HCT116 (cell line): ENCODE measurements around the gene SLC4A5. TPM values are rescaled to one million over a fixed set of nuclear protein-coding genes. Genes with fewer than 3 reads are reported as not detected.

ENCODE experiments used
- ATAC-seq: fragments of 200-7000 bp; cut with Tn5 transposase; 2 replicates; pipeline ENCODE4 v1.9.1; 2020; ENCODE audit warnings: mild to moderate bottlenecking, moderate library complexity
- BruUV-seq: library from RNA; stranded (reverse); fragments of 400-500 nt; replicated peaks from 2 replicates; lab custom pipeline; 2021; lab: Mats Ljungman, UMichigan
- CTCF ChIA-PET: fragments of 300-600 bp; sonication (Branson Sonifier 250); formaldehyde crosslinking; loops from one replicate; lab custom pipeline; 2021; ENCODE audit warnings: antibody characterized with exemption; lab: Charles Lee
- POLR2A ChIA-PET: fragments of 300-600, 350-600 bp; sonication (Branson Sonifier 250); formaldehyde crosslinking; loops from one replicate; lab custom pipeline; 2021; ENCODE audit warnings: antibody characterized with exemption; lab: Charles Lee
- RAD21 ChIA-PET, 2 experiments: fragments of 300-600 bp; sonication (Branson Sonifier 250); formaldehyde crosslinking; loops; one replicate each; lab custom pipeline; 2023; ENCODE audit warnings: low total read pairs in 2 of 2; ENCODE audit not compliant: uncharacterized antibody in 2 of 2, unreplicated experiment in 2 of 2, low non-redundant PET in 1 of 2; lab: Charles Lee
- DNase-seq: peaks from one replicate; pipeline ENCODE4 v3.0.0-alpha.2; 2010; ENCODE audit warnings: low read depth, low spot score
- H2AFZ ChIP-seq: fragments of 200-600 bp; shearing (Covaris generic), sonication (generic); 2 replicates; pipeline ENCODE4 v1.6.1; 2017; ENCODE audit warnings: low read depth, mixed run types, mixed read lengths, antibody characterized with exemption, low read length; ENCODE audit not compliant: poor library complexity, severe bottlenecking
- H3K27ac ChIP-seq: 2 replicates; pipeline ENCODE4 v1.5.1; 2012; ENCODE audit warnings: low read depth, low read length
- H3K27me3 ChIP-seq: fragments of 200-600 bp; sonication (generic); 2 replicates; pipeline ENCODE4 v1.6.1; 2016; ENCODE audit warnings: mixed run types, low read length, mixed read lengths; ENCODE audit not compliant: insufficient read depth
- H3K36me3 ChIP-seq, 2 experiments: fragments of 200-500 bp in 1 of 2; fragments of 200-600 bp in 1 of 2; sonication (Bioruptor generic) in 1 of 2; sonication (generic) in 1 of 2; 2 replicates each; pipeline versions ENCODE4 v1.5.1 to v1.6.1; 2014 to 2016; ENCODE audit warnings: low read length in 2 of 2, inconsistent platforms in 1 of 2, mixed read lengths in 1 of 2, mixed run types in 1 of 2; ENCODE audit not compliant: insufficient read depth in 2 of 2, control insufficient read depth in 1 of 2
- H3K4me1 ChIP-seq, 2 experiments: fragments of 200-600 bp in 1 of 2; sonication (generic) in 1 of 2; 2 replicates each; pipeline versions ENCODE4 v1.5.1 to v1.6.1; 2012 to 2017; ENCODE audit warnings: low read length in 2 of 2, inconsistent platforms in 1 of 2, mild to moderate bottlenecking in 1 of 2, mixed read lengths in 1 of 2, mixed run types in 1 of 2, moderate library complexity in 1 of 2; ENCODE audit not compliant: insufficient read depth in 2 of 2, control insufficient read depth in 1 of 2
- H3K4me2 ChIP-seq: fragments of 200-600 bp; sonication (generic); 2 replicates; pipeline ENCODE4 v1.6.1; 2017; ENCODE audit warnings: mixed run types, low read length, mixed read lengths
- H3K4me3 ChIP-seq, 2 experiments: fragments of 200-600 bp in 1 of 2; sonication (generic) in 1 of 2; replicated peaks in 1 of 2; 2 replicates each; pipeline ENCODE4 v1.5.1; 2011 to 2016; ENCODE audit warnings: low read length in 2 of 2, control low read depth in 1 of 2, low read depth in 1 of 2, mild to moderate bottlenecking in 1 of 2, mixed read lengths in 1 of 2, mixed run types in 1 of 2
- H3K79me2 ChIP-seq: fragments of 200-600 bp; sonication (generic); 2 replicates; pipeline ENCODE4 v1.6.1; 2017; ENCODE audit warnings: mild to moderate bottlenecking, mixed run types, low read length, moderate library complexity, mixed read lengths; ENCODE audit not compliant: insufficient read depth
- H3K9ac ChIP-seq: fragments of 200-600 bp; sonication (generic); 2 replicates; pipeline ENCODE4 v1.6.1; 2016; ENCODE audit warnings: low read length, mixed read lengths
- H3K9me2 ChIP-seq: fragments of 200-600 bp; sonication (generic), shearing (Covaris generic); 2 replicates; pipeline ENCODE4 v1.6.1; 2017; ENCODE audit warnings: mixed run types, mild to moderate bottlenecking, moderate library complexity; ENCODE audit not compliant: insufficient read depth
- H3K9me3 ChIP-seq, 2 experiments: fragments of 200-500 bp in 1 of 2; fragments of 200-600 bp in 1 of 2; sonication (Bioruptor generic) in 1 of 2; sonication (generic) in 1 of 2; 2 replicates each; pipeline ENCODE4 v1.6.1; 2014 to 2017; ENCODE audit warnings: low read length in 2 of 2, mixed read lengths in 2 of 2, inconsistent platforms in 1 of 2, low read depth in 1 of 2, mild to moderate bottlenecking in 1 of 2, mixed run types in 1 of 2, moderate library complexity in 1 of 2; ENCODE audit not compliant: control insufficient read depth in 1 of 2, insufficient read depth in 1 of 2
- H4K20me1 ChIP-seq: fragments of 200-600 bp; sonication (generic), shearing (Covaris generic); 2 replicates; pipeline ENCODE4 v1.6.1; 2017; ENCODE audit warnings: mixed run types, mild to moderate bottlenecking, moderate library complexity; ENCODE audit not compliant: insufficient read depth
- CBX3 ChIP-seq: IDR thresholded peaks from 2 replicates; pipeline ENCODE4 v1.6.1; 2012; ENCODE audit warnings: low read depth
- CEBPB ChIP-seq: IDR thresholded peaks from 2 replicates; pipeline ENCODE4 v1.6.1; 2012; ENCODE audit warnings: low read depth
- CTCF ChIP-seq, 3 experiments: fragments of 200-600 bp in 1 of 3; sonication (generic) in 1 of 3; IDR thresholded peaks in 2 of 3; conservative IDR thresholded peaks in 1 of 3; 2 replicates each; pipeline ENCODE4 v1.5.1; 2012 to 2017; ENCODE audit warnings: low read depth in 2 of 3, low read length in 2 of 3, antibody characterized with exemption in 1 of 3, borderline replicate concordance in 1 of 3, control low read depth in 1 of 3, mild to moderate bottlenecking in 1 of 3, mixed read lengths in 1 of 3, mixed run types in 1 of 3, moderate library complexity in 1 of 3; ENCODE audit not compliant: insufficient read depth in 1 of 3
- EGR1 ChIP-seq: IDR thresholded peaks from 2 replicates; pipeline ENCODE4 v1.6.1; 2012; ENCODE audit warnings: low read depth
- EZH2 ChIP-seq: fragments of 200-600 bp; sonication (generic); IDR thresholded peaks from 2 replicates; pipeline ENCODE4 v1.6.1; 2017; ENCODE audit warnings: antibody characterized with exemption, mixed run types
- EZH2phosphoT487 ChIP-seq: fragments of 200-600 bp; IDR thresholded peaks from 2 replicates; pipeline ENCODE4 v1.6.1; 2018; ENCODE audit warnings: antibody characterized with exemption, borderline replicate concordance
- FOSL1 ChIP-seq: IDR thresholded peaks from 2 replicates; pipeline ENCODE4 v1.6.1; 2012; ENCODE audit warnings: low read depth
- MAX ChIP-seq: IDR thresholded peaks from 2 replicates; pipeline ENCODE4 v1.6.1; 2012
- SIN3A ChIP-seq: IDR thresholded peaks from 2 replicates; pipeline ENCODE4 v1.6.1; 2012; ENCODE audit warnings: low read depth
- SP1 ChIP-seq: IDR thresholded peaks from 2 replicates; pipeline ENCODE4 v1.6.1; 2012; ENCODE audit warnings: low read depth
- SRF ChIP-seq: IDR thresholded peaks from 2 replicates; pipeline ENCODE4 v1.6.1; 2012; ENCODE audit warnings: low read depth
- YY1 ChIP-seq: IDR thresholded peaks from 2 replicates; pipeline ENCODE4 v1.6.1; 2011; ENCODE audit warnings: low read length, low read depth, moderate library complexity, mild to moderate bottlenecking; ENCODE audit not compliant: insufficient replicate concordance; ENCODE audit errors: extremely low read depth
- intact Hi-C: fragments of 100-400 bp; cut with micrococcal nuclease; formaldehyde crosslinking; loops from 2 replicates; pipeline ENCODE4 v1.10.0; 2022
- total RNA-seq: library from RNA; stranded (reverse); gene quantifications from one replicate; pipeline ENCODE4 v1.2.1, GENCODE V29; 2021; ENCODE audit not compliant: unreplicated experiment

The SLC4A5 gene
- total RNA-seq, 1 experiment from 2014 or later, result 0.91 TPM

- no peak overlapping the region for H3K9ac ChIP-seq
- TF ChIP-seq CTCF (IDR thresholded peaks at IDR 0.05 in 2 of 3, conservative IDR thresholded peaks at IDR 0.05 in 1 of 3; ENCODE audit: borderline replicate concordance in 1 of 3, insufficient read depth in 1 of 3, low read depth in 2 of 3, low read length in 2 of 3) (no peak), CBX3 (no peak), FOSL1 (no peak), EGR1 (no peak), EZH2 (no peak), CEBPB (no peak), MAX (no peak), EZH2phosphoT487 (no peak), SP1 (no peak), SIN3A (no peak), YY1 (no peak), SRF (no peak)
- TF ChIP-seq, all 23 proteins: peak for 0
- ATAC-seq, result no peak
- RAD21 ChIA-PET, result no interaction called here
- Histone ChIP-seq H4K20me1 (no peaks in the 10 kb centered on the region), H3K79me2 (no peaks in the 10 kb centered on the region), H3K4me1 (no peaks in the 10 kb centered on the region), H3K27ac (no peak overlapping the region), H3K27me3 (no peaks in the 10 kb centered on the region), H3K4me2 (no peak overlapping the region), H3K36me3 (no peaks in the 10 kb centered on the region), H3K9me3 (no peaks in the 10 kb centered on the region), H3K4me3 (no peak overlapping the region), H2AFZ (no peak overlapping the region), H3K9me2 (no peaks in the 10 kb centered on the region)
- POLR2A ChIA-PET, result no interaction called here
- intact Hi-C loops, result no loop called here
- CTCF ChIA-PET, result no interaction called here
- BruUV-seq, result no TSS peak
- no peak for DNase-seq
These were observed 52.6 kb downstream of the SLC4A5 start for GRCh38 chr2:74290466-74291217.
